ENCODE data around the gene IFTAP.
"Not testable (repeated sequence)": the region's sequence is repeated elsewhere in the genome, so short reads cannot be mapped to it uniquely, and the experiment has no call there.

DNA sequence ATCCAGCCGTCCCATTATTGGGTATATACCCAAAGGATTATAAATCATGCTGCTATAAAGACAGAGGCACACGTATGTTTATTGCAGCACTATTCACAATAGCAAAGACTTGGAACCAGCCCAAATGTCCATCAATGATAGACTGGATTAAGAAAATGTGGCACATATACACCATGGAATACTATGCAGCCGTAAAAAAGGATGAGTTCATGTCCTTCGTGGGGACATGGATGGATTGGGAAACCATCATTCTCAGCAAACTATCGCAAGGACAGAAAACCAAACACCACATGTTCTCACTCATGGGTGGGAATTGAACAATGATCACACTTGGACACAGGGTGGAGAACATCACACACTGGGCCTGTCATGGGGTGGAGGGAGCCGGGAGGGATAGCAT is 85.2 kb downstream of the IFTAP start:
- TF ChIP-seq POLR2AphosphoS5 (IDR thresholded peaks at IDR 0.05; ENCODE audit: low read depth, low read length); POLR2A (IDR thresholded peaks at IDR 0.05; ENCODE audit: low read depth, low read length); TAF1 (IDR thresholded peaks at IDR 0.05; ENCODE audit: borderline replicate concordance, low read depth, low read length): not testable (repeated sequence)

All from GM12892 (cell line).